ENCODE results near the gene RCAN3.

The RCAN3 gene

DNA sequence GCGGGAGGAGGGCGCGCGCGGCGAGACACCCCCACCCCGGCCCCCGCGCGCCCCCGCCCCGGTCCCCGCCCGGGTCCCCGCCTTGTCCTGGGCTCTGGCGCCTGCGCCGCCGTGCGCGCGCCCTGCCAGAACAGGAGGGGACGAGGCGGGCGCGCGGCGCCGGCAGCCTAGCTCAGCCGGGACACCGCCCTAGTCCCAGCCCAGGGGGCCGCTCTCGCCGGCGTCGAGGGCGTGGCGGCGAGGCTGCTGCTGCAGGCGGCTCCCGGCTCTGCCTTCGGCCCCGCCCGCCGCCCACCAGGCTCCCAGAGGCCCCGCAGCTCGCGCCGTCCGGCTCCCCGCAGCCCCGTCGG lies at the start of gene RCAN3:
Gene RCAN3 (plus strand): TSS at position 128 of the 350 bp plus-strand sequence. CDS start 11,537 bp downstream, outside the sequence.
- DNase-seq: peak; percentile 95

DNA sequence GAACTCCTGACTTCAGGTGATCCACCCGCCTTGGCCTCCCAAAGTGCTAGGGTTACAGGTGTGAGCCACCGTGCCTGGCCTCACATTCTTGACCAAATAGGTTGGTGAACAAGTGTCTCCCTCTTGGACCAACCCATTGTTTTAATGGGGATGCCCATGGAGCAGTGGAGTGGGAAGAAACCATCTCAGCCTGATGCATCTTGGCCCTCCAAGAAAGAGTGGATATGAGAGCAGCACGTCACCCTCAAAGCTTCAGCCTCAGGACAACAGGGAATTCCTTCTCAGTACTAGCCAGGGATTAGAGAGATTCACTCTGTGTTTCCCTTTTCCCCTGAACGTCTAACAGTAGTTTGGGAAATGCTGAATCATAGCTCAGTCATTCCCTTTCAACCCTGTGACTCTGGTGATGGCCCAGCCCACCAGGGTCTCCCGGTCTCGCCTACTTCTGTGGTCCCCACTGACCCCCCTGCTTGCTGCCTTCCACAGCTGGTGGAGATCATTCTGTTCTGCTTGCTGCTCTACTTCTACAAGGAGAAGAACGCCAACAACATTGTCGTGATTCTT lies 49.6 kb upstream of the RCAN3 start:
- no peak for DNase-seq

GRCh38 chr1:24454673-24455072 lies 48.0 kb upstream of the RCAN3 start:
- no peak for DNase-seq

GRCh38 chr1:24455272-24455671 lies 47.4 kb upstream of the RCAN3 start:
- no peak for DNase-seq

- DNase-seq: no peak
Observed at GRCh38 chr1:24457866-24458265, 44.8 kb upstream of the RCAN3 start.

DNA sequence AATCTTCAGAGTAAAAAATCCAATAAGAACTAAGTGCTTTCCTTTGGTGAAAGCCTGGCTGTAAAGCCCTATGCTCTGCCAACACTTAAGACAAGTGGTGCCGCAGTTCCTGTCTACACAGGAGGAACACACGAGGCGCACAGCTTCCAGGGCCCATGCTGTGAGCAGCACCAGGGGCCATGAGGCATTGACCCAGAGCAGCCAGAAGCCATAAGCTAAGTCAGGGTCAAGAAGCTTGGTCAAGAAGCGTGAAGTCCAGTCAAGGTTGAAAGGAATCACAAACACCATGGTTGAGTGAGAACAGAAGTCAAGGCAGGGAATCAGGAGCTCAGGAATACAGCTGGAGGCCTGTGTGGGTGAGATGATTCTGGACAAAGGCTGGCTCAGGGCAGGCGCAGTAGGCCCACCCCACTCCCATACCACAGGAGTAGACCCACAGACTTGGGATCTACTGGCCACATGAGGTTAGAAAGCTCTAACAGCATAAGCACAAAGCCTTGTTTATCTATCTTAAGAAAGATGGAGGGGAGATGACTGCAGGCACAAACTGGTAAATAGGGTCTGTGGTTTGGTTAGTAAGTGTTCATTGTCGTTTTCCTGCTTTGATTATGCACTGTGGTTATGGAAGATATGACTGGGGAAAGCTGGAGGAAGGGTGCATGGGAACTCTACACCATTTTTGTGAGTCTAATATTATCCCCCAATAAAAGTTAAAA lies 42.9 kb upstream of the RCAN3 start:
- DNase-seq: peak; percentile 66

- peak; percentile 48 for DNase-seq
Observed at GRCh38 chr1:24462128-24462527, 40.5 kb upstream of the RCAN3 start.

DNA sequence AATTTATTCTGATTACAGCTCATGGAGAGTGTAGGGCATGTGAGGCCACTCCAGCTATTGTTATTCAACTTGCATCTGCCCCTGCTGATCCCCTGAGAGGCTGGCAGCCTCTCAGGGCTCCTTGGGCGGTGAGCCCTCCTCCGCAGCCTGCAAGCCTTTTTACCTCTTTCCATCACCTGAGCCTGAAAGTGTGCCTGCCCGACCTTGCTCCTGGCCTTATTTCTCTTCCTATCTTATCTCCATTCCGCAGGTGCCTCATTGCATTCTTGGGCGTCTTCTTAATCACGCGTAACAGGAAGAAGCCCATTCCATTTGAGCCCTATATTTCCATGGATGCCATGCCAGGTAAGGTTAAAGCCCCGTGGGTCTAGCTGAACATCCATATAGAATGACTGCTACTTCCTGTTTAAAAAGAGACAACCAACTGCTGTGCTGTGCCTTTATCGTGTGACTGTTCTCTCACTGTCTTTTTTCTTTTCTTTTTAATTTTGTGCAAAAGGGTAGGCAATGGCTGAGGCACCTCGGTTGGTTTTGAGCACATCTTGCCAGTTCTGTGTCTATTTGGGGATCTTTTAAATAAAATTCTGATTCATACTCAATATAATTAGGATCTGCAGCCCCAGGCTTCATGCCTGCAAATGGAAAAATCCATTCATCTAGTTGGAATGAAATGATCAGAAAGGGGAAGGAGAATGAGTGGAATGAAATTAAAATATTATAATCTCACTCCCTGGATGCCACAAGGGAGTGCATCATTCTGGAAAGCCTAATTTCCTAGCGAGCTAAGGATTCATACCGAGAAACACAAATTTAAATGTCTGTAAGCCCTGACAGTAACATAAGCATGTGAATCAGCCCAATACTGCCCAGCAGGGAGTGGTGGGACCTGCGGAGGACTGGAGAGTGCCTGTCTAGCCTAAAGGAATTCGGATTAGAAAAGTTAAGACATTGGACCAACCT lies 38.6 kb upstream of the RCAN3 start:
- no peak for DNase-seq

DNA sequence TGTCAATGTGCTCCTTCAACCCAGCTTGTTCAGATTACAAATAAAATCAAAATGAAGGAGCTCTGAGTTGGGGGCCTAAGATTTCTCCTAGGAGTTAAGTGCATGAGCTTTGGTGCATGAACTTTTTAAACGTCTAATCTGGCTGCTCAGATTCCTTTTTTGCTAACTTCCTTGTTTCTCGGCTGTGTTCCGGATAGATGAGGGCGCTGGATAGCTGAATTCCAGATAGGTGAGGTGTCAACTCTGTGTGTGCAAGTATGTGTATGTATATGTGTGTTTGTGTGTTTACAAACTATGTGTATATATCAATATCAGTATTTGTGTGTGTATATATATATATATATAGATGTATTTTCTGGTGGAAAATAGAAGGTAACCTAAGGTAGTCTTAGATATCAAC lies 37.5 kb upstream of the RCAN3 start:
- no peak for DNase-seq

- DNase-seq: no peak
Observed at GRCh38 chr1:24465638-24466037, 37.0 kb upstream of the RCAN3 start.

- DNase-seq: peak; percentile 16
Observed at GRCh38 chr1:24468685-24469316, 33.8 kb upstream of the RCAN3 start.

- DNase-seq: no peak
Observed at GRCh38 chr1:24470592-24470991, 32.0 kb upstream of the RCAN3 start.

- DNase-seq: peak; percentile 9
Observed at GRCh38 chr1:24472527-24473251, 29.9 kb upstream of the RCAN3 start.

DNA sequence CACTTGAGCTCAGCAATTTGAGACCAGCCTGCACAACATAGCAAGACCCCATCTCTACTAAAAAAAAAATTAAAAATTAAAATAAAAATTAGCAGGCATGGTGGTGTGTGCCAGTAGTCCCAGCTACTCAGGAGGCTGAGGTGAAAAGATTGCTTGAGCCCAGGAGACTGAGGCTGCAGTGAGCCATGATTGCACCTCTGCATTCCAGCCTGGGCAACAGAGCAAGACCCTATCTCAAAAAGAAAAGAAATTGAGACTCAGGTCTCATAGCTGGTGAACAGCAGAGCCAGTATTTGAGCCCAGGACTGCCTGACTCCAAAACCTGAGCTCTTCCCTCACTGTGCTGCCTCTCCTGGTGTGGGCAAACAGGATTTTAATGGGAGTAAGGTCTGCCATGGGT lies 28.4 kb upstream of the RCAN3 start:
- DNase-seq: no peak

- no peak for DNase-seq
Observed at GRCh38 chr1:24475700-24476099, 26.9 kb upstream of the RCAN3 start.

- DNase-seq: no peak
Observed at GRCh38 chr1:24476571-24476970, 26.1 kb upstream of the RCAN3 start.

- DNase-seq: no peak
Observed at GRCh38 chr1:24477309-24477708, 25.3 kb upstream of the RCAN3 start.

GRCh38 chr1:24481101-24481500 lies 21.5 kb upstream of the RCAN3 start:
- no peak for DNase-seq

GRCh38 chr1:24481843-24482610 lies 20.6 kb upstream of the RCAN3 start:
- no peak for DNase-seq

DNA sequence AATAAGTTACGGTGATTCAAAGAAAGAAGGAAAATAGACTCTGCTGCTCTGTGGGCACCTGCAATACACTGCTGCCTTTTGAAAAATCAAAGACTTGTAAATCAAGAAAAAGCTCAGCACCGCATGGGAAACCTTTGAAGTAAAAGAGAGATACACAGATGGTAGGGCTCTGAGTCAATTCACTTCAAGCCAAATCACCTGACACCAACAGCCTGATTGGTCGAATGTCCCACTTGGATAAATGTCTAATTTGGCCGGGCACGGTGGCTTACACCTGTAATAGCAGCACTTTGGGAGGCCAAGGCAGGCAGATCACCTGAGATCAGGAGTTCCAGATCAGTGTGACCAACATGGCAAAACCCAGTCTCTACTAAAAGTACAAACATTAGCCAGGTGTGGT lies 19.2 kb upstream of the RCAN3 start:
- no peak for DNase-seq

GRCh38 chr1:24484199-24484598 lies 18.4 kb upstream of the RCAN3 start:
- no peak for DNase-seq
